Loucy (cell line): ENCODE measurements around the gene EHBP1L1.

Experiments
- CTCF ChIP-seq: fragments of 200-600 bp; sonication (generic); conservative IDR thresholded peaks from 2 replicates; pipeline ENCODE4 v1.5.1; 2014; ENCODE audit warnings: mild to moderate bottlenecking, antibody characterized with exemption, low read length
- EZH2phosphoT487 ChIP-seq: fragments of 200-600 bp; IDR thresholded peaks from 2 replicates; pipeline ENCODE4 v1.6.1; 2018; ENCODE audit warnings: antibody characterized with exemption, mild to moderate bottlenecking, moderate library complexity, borderline replicate concordance

DNA sequence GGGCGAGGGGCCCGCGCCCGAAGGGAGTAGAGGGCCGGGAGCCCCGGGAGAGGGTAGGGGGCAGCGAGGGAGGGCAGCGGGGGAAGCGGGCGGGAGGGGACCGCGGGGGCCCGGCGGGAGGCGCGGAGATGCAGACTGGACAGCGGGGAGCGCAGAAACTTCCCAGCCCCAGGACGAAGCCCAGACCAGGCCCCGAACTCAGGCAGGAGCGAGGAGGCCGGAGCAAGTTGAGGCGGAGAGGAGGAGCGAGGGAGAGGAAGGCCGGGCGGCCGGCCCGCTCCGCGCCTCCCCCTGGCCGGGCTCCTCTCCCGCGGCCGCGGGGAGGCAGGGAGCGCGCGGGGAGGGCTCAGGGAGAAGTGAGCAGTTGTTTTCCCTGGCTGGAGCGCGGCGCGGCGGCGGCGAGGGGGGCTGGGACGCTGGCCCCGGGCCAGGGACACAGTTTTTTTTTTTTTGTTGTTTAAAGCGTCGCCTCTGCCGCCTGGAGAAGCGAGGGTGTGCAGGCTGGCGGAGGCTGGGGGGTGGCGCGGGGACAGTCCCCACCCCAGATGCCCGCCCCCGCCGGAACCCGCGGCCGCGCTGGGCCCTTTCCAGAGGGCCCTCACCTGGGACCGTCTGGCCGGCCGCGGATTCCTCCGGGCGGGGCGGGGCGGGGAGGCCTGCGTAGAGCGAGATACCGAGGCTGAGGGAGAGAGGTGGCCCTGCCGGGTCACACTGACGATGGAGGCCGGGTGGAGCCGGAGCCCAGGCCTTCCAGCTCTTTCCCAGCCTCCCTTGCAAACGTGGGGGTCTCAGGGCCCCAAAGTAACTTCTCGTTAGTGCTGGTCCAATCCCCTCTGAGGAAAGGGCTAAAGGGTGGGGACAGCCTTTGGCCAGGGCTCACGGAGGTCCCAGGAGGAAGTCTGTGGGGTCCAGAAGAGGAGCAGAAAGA, 17.6 kb upstream of the EHBP1L1 start, which contains the start of gene LTBP3:
- TF ChIP-seq CTCF (no peak), EZH2phosphoT487 (no peak)
